NCI-H146 (cell line): ENCODE data around the gene OTOA.
"Not testable (repeated sequence)": the region's sequence is repeated elsewhere in the genome, so short reads cannot be mapped to it uniquely, and the experiment has no call there.

ENCODE experiments used
- DNase-seq: peaks from one replicate; lab custom pipeline; 2025; lab: John Stamatoyannopoulos, UW

OTOA gene

DNA sequence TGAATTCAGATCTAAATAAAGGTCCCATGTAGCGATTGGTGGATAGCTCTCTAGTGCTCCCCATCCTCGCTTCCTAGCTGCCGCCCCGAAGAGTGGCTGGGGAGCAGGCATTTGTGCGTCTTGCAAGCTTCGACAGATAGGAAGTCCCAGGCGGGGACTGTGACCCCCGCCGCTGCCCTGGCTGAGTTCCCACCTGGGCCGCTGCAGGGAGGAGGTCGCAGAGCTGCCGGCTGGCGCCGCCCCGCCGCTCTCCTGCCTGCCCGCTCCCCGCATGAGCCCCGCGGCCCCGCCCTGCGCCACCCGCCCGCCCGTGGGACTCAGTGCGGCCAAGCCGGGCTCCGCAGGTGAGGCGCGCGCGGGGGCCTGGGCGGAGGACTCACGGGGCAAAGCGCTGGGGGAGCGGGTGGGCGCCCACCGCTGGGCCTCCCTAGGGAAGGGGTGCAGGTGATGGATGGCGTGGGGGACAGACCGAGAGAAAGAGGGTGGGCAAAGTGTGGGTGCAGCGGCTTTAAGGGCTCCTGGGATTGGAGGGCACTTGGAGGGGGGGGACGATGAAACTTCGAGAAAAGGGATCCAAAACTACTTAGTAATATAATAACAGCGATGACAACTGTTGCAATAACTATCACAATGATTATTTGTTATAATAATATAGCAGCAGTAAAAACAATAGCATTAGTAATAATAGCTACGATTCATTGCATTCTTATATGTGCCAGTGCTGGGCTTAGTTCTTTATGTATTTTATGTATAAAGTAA lies at the start of gene OTOA:
Gene OTOA (plus strand): TSS at position 80 of the 759 bp plus-strand sequence. CDS start 14,547 bp downstream, outside the sequence.
- DNase-seq: no peak

DNA sequence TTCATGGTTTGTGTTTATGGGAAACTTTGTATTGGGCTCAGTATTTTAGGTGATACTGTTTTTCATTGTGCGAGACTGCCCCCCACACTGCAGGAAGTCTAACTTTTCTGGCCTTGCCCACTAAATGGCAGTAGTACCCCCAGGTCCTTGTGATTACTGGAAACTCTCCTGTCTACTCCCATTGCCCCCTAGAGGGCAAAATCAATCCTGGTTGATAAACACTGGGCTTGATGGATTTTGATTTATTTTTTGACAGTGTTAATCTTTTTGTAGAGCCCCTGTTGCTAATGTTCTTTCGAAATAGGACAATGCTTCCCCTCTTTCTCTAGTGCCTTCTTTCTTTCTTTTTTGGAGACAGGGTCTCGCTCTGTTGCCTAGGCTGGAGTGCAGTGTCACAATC lies 48.9 kb upstream of the OTOA start:
- DNase-seq: no peak

DNA sequence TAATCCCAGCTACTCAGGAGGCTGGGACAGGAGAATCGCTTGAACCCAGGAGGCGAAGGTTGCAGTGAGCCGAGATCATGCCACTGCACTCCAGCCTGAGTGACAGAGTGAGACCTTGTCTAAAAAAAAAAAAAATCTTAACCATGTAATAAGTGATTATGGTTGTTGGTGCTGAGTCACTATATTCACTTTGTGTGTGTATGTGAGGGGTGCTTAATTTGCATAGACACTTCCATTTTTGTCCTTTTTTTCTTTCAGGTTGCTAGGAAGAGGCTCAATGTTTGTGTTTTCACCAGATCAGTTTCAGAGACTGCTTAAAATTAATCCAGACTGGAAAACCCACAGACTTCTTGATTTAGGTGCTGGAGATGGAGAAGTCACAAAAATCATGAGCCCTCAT lies 46.2 kb upstream of the OTOA start:
- no peak for DNase-seq

GRCh38 chr16:21618281-21618680 lies 45.5 kb upstream of the OTOA start:
- DNase-seq: no peak

GRCh38 chr16:21619765-21620425 lies 43.9 kb upstream of the OTOA start:
- no peak for DNase-seq

DNA sequence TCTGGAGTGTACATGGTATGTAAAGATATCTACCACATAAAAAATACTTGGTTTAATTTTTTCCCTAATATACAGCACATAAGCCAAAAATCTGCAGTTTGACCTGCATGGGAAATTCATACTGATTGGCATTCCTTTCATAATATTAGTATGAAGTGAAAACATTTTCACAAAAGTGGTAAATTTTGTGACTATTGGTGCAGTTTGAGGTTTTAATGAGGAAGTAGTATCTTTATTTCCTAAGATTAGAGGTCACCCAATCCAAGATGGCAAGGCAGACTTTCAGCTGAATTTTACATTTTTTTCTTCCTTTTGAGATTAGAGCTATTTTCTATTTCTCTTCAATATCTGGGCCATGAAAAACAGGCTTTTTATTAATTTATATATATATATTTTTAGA lies 43.2 kb upstream of the OTOA start:
- no peak for DNase-seq

DNA sequence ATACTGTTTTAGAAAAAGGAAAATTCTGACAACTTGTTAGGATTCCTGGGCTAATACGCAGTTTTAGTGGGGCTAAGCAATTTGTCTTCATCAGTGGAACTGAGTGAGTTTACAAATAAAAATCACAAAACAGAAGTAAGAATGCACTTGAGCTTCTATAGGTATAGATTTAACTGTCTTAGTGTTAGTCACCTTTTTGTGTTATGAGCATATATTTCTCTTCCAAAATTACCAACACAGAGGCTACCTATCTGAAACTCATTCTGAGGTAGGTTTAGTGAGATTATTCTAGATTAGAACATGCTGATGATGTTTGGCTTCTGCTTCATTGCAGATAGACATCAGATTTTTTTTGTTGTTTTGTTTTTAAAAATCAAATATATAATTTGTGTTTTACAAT lies 41.2 kb upstream of the OTOA start:
- DNase-seq: no peak

- DNase-seq: no peak
These were observed 38.7 kb upstream of the OTOA start for GRCh38 chr16:21625026-21625425.

- no peak for DNase-seq
These were observed 37.0 kb upstream of the OTOA start for GRCh38 chr16:21626659-21627277.

- no peak for DNase-seq
These were observed 35.5 kb upstream of the OTOA start for GRCh38 chr16:21628121-21628726.

- DNase-seq: no peak
These were observed 35.0 kb upstream of the OTOA start for GRCh38 chr16:21628772-21629171.

- not testable (repeated sequence) for DNase-seq
These were observed 33.9 kb upstream of the OTOA start for GRCh38 chr16:21629616-21630539.

DNA sequence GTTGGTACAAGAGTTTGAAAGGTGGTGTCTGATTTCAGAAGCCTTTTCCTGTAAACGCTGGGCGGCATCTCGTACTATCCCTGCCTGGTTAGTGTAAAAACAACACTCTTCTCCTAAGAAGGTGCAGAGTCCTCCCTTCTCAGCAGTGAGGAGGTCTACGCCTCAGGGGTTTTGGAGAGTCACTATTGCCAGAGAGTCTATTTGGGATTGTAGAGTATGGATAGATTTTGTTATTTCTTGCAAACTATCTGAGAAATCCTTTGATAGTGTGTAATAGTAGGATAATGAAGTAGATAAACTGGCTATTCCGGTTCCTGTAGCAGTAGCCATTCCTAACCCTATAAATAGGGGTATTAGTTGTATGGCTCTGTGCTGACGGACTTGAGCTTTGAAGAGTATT lies 32.9 kb upstream of the OTOA start:
- not testable (repeated sequence) for DNase-seq

GRCh38 chr16:21631376-21631775 lies 32.4 kb upstream of the OTOA start:
- DNase-seq: not testable (repeated sequence)

DNA sequence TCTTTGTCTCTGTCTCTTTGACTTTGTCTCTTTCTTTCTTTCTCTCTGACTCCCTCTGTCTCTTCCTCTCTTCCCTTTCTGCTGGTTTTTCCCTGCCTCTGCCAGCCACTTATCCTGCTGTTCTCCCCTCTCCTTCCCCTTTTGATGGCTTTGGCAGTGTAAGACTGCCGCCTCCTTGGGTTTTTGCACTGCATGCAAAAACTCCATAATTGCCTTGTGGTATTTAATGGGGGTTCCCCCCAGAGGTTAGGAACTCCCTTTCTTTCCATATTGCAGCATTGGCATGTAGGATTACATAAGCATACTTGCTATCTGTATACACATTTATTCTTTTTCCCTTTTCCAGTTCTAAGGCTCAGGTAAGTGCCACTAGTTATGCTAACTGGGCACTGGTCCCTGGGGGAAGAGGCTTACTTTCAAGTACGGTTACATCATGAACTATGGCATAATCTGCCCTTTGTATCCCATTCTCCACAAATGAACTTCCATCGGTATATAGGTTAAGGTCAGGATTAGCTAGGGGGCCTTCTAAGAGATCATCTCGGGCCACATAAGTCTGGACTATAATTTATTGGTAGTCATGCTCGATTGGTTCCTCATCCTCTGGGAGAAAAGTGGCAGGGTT lies 31.7 kb upstream of the OTOA start:
- DNase-seq: not testable (repeated sequence)

- DNase-seq: no peak
These were observed 29.6 kb upstream of the OTOA start for GRCh38 chr16:21634216-21634615.

DNA sequence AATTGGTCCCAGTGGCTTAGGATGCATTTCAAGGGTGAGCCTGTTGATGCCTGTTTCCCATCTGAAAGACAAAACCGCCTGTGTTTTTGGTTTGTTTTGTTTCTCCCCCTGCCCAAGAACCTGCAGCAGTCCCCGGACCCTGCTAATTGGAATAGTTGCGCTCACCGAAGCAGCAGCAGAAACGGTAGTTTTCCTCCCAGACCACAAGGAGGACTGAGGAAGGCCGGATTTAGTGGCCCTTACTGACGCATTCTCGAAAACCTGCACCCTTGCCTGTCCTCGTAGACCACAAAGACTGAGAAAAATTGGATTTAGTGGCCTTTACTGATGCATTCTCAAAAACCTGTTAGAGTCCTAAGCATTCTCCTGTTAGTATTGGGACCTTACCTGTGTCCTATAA lies 28.1 kb upstream of the OTOA start:
- not testable (repeated sequence) for DNase-seq

DNA sequence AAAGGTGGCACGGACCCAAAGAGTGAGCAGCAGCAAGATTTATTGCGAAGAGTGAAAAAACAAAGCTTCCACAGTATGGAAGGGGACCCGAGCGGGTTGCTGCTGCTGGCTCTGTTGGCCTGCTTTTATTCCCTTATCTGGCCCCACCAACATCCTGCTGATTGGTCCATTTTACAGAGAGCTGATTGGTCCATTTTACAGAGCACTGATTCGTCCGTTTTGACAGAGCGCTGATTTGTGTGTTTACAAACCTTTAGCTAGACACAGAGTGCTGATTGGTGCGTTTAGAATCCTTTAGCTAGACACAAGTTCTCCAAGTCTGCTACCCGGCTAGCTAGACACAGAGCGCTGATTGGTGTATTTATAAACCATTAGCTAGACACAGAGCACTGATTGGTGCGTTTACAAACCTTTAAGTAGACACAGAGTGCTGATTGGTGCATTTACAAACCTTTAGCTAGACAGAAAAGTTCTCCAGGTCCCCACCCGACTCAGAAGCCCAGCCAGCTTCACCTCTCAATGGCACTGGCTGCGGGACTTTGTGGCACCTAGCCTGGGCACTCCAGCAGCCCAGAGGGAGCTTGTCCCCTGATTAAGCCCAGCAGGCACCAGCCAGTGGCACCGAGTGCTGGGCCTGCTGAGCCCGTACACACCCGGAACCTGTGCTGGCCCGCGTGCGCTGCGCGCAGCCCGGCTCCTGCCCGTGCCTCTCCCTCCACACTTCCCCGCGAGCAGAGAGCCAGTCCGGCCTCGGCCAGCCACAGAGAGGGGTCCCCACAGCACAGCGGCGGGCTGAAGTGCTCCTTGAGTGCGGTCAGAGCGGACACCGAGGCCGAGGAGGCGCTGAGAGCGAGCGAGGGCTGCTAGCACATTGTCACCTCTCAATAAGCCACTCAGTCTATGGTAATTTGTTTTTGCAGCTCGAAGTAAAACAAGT lies 26.5 kb upstream of the OTOA start:
- DNase-seq: no peak

DNA sequence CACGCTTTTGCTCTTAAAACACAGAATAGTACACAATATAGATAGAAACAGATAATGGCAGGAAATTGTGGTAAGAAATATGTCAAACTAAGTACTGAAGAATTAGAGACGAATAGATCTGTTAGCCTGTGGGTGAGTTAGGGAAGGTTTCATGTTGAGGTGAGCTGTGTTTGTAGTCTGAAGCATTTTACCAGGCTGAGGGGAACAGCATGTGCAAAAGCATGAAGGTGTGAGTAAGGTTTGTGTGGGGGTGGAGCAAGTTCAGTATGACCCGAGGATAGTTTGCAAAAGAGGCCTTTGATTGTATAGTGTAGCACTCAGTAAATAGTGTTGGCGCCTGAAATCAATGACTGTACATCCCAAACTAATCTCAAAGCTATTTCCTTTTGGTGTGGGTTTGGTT lies 25.2 kb upstream of the OTOA start:
- no peak for DNase-seq

DNA sequence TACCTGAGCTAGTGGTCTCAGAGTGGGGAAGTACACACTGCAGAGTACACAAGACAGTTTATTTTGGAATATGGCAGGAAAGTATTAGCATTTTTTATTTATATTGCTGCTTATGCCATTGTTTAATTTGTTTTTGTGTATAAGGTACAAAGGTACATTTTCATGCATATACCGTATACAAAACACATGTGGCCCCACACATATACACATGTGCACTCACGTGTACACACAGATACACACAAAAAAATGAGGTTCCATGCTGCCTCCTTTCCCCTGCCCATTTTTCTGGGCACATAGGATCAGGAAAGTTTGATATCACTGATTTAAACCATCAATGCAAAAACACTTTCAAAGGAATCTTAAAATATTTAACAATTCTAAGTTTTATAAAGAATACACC lies 24.3 kb upstream of the OTOA start:
- DNase-seq: no peak
